Measurements from ENCODE around the gene GCAT. TPM values are rescaled to one million over a fixed set of nuclear protein-coding genes. Genes with fewer than 3 reads are reported as not detected.

Gene GCAT
- total and polyA plus RNA-seq, 4 donors: 9.3 to 31.1 (median 14.5) TPM

DNA sequence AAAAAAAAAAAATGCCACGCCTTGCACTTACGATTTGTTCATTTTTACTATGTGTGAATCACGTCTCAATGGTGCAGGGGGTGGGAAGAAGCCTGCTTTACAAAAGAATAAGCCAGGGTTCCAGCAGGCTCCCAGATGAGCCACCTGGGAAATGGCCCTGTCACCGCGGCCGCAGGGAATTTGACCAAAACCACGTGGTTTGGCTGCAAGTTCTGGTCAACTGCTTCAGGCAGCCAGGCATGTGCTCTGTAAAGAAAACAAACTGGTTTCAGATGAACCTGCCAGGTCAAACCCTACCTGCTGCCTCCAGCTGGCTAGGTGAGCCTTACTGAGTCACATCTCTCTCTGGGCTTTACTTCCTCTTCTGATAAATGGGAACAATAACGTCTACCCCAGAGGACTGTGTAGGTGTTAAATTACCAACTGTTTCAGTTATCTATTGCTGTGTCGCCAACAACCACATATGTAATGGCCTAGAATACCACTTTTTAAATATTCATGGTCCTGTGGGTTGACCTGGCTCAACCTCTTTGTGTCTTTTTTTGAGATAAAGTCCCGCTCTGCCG lies 30.5 kb upstream of the GCAT start:
- ATAC-seq (ENCODE audit: insufficient read depth, low FRiP score) (peak; percentile 47), DNase-seq (peak in 2 of 3 donors; percentile 26 to 39)
- peaks cover 5 to 27% (median 17%) of the 10 kb centered on the region in 4 donors for H3K36me3 ChIP-seq (ENCODE audit: control insufficient read depth in 4 of 4, insufficient read depth in 4 of 4, low read length in 4 of 4)
- H3K4me1 ChIP-seq (ENCODE audit: control insufficient read depth in 5 of 5, insufficient read depth in 5 of 5, low read length in 5 of 5): no peaks in the 10 kb centered on the region
- H3K4me3 ChIP-seq: no peak overlapping the region
- H3K27ac ChIP-seq (ENCODE audit: low read depth in 1 of 2, low read length in 1 of 2): no peak overlapping the region
- no peaks in the 10 kb centered on the region for H3K9me3 ChIP-seq (ENCODE audit: control insufficient read depth in 4 of 4, insufficient read depth in 3 of 4, low read length in 3 of 4)
- no peak overlapping the region for H3K9ac ChIP-seq (ENCODE audit: insufficient read depth in 1 of 2, low read length in 2 of 2)
- no peaks in the 10 kb centered on the region for H3K27me3 ChIP-seq (ENCODE audit: control insufficient read depth in 3 of 3, insufficient read depth in 3 of 3, low read length in 2 of 3)
- TF ChIP-seq, protein P1, sequence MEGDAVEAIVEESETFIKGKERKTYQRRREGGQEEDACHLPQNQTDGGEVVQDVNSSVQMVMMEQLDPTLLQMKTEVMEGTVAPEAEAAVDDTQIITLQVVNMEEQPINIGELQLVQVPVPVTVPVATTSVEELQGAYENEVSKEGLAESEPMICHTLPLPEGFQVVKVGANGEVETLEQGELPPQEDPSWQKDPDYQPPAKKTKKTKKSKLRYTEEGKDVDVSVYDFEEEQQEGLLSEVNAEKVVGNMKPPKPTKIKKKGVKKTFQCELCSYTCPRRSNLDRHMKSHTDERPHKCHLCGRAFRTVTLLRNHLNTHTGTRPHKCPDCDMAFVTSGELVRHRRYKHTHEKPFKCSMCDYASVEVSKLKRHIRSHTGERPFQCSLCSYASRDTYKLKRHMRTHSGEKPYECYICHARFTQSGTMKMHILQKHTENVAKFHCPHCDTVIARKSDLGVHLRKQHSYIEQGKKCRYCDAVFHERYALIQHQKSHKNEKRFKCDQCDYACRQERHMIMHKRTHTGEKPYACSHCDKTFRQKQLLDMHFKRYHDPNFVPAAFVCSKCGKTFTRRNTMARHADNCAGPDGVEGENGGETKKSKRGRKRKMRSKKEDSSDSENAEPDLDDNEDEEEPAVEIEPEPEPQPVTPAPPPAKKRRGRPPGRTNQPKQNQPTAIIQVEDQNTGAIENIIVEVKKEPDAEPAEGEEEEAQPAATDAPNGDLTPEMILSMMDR (IDR thresholded peaks at IDR 0.05; ENCODE audit: control extremely low read depth, extremely low read depth): no peak
- WGBS, 2 donors: 47 to 66% methylated on average over 11 of the region's 11 CpGs

DNA sequence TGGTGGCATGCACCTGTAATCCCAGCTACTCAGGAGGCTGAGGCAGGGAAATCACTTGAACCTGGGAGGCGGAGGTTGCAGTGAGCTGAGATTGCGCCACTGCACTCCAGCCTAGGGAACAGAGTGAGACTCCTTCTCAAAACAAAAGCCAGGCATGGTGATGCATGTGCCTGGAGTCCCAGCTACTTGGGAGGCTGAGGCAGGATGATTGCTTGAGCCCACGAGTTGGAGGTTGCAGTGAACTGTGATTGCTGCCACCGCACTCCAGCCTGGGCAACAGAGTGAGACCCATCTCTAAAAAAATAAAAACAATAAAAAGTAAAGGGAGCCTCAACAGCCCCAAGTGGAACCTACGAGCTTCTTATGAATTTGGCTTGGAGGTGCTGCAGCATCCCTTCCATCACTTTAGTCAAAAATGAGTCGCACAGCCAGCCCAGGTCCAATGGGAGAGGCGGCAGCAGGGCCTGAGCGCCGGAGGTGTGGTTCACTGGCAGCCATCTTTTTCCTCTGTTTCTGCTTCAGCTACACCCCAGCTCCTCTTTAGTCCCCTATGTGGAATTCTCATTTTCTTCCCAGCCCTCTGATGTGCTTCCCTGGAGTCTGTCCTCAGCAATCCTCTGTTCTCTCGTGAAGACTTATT lies 29.2 kb upstream of the GCAT start:
- Histone ChIP-seq H3K4me3 (no peak overlapping the region), H3K27me3 (ENCODE audit: control insufficient read depth in 3 of 3, insufficient read depth in 3 of 3, low read length in 2 of 3) (no peaks in the 10 kb centered on the region), H3K9me3 (ENCODE audit: control insufficient read depth in 4 of 4, insufficient read depth in 3 of 4, low read length in 3 of 4) (no peaks in the 10 kb centered on the region), H3K36me3 (ENCODE audit: control insufficient read depth in 4 of 4, insufficient read depth in 4 of 4, low read length in 4 of 4) (peaks cover 5 to 15% (median 12%) of the 10 kb centered on the region in 4 donors), H3K9ac (ENCODE audit: insufficient read depth in 1 of 2, low read length in 2 of 2) (no peak overlapping the region), H3K4me1 (ENCODE audit: control insufficient read depth in 5 of 5, insufficient read depth in 5 of 5, low read length in 5 of 5) (no peaks in the 10 kb centered on the region), H3K27ac (ENCODE audit: low read depth in 1 of 2, low read length in 1 of 2) (no peak overlapping the region)
- DNase-seq (no peak), ATAC-seq (ENCODE audit: insufficient read depth, low FRiP score) (no peak)
- TF ChIP-seq, protein P1 (IDR thresholded peaks at IDR 0.05; ENCODE audit: control extremely low read depth, extremely low read depth): no peak
- WGBS, 2 donors: 87 to 91% methylated on average over 10 of the region's 10 CpGs

DNA sequence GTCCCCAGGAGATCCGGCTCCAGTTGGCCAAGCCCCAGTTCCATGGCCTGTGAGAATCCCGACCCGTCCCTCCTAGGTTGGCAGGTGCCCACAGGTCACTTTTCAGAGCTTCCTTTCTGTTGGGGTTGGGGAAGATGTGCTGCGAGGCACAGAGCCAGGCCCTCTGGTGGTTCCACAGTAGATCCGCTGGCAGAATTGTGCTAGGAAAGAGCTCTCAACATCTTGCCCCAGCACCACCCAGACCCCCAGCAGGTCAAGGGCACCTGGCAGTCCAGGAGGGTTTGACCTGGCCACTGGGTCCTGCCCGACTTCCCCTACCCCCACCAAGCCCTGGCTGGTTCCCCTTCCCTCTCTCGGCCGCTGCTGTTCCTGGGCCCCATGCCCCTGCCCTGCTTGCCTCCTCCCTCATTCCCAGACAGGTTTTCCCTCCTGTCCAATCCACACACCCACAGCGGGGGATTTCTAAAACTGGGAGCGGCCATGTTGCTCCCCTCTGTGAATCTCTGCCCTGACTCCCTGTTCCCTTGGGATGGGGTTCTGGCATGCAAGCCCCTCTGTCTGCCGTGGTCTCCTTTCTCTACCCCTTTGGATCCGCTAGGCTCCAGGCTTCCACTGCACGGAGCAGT lies 26.2 kb upstream of the GCAT start:
- DNase-seq: peak in 1 of 3 donors; percentile 32
- peaks cover 0 to 4% (median 0%) of the 10 kb centered on the region in 5 donors for H3K4me1 ChIP-seq (ENCODE audit: control insufficient read depth in 5 of 5, insufficient read depth in 5 of 5, low read length in 5 of 5)
- TF ChIP-seq, protein P1 (IDR thresholded peaks at IDR 0.05; ENCODE audit: control extremely low read depth, extremely low read depth): no peak
- H3K36me3 ChIP-seq (ENCODE audit: control insufficient read depth in 4 of 4, insufficient read depth in 4 of 4, low read length in 4 of 4): no peaks in the 10 kb centered on the region
- H3K27me3 ChIP-seq (ENCODE audit: control insufficient read depth in 3 of 3, insufficient read depth in 3 of 3, low read length in 2 of 3): no peaks in the 10 kb centered on the region
- ATAC-seq (ENCODE audit: insufficient read depth, low FRiP score): no peak
- H3K9me3 ChIP-seq (ENCODE audit: control insufficient read depth in 4 of 4, insufficient read depth in 3 of 4, low read length in 3 of 4): no peaks in the 10 kb centered on the region
- no peak overlapping the region for H3K4me3 ChIP-seq
- 68 to 73% methylated on average over 12 to 13 of the region's 13 CpGs for WGBS, 2 donors
- no peak overlapping the region for H3K9ac ChIP-seq (ENCODE audit: insufficient read depth in 1 of 2, low read length in 2 of 2)
- no peak overlapping the region for H3K27ac ChIP-seq (ENCODE audit: low read depth in 1 of 2, low read length in 1 of 2)
